ENCODE results near the gene SH3GLB1. TPM values are rescaled to one million over a fixed set of nuclear protein-coding genes. Genes with fewer than 3 reads are reported as not detected.

Gene SH3GLB1
- total and polyA plus RNA-seq, 2 donors (not counting 1 experiment from before 2014, with no cell fraction given), result 13.2 to 57.3 TPM

DNA sequence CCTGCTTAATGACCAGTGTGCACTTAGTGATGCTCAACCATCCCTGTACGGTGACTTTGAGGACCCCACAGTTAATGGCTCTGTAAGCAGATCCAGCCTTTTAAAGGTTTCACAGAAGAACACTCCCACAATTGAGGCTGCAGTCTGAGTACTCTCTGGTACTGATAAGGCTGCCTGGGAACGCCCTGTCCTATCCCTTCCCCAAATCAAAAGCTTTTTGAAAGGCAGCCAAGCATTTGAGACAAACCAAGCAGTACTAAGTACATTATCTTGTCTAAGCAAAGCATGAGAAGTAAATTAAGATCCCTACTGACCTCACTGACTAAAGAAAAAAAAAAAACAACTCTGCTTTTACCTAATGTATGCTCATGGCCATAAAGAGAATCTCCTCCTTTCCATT is 60.7 kb downstream of the SH3GLB1 start:
- POLR2A ChIA-PET, result no interaction called here
- CTCF ChIA-PET, result no interaction called here

DNA sequence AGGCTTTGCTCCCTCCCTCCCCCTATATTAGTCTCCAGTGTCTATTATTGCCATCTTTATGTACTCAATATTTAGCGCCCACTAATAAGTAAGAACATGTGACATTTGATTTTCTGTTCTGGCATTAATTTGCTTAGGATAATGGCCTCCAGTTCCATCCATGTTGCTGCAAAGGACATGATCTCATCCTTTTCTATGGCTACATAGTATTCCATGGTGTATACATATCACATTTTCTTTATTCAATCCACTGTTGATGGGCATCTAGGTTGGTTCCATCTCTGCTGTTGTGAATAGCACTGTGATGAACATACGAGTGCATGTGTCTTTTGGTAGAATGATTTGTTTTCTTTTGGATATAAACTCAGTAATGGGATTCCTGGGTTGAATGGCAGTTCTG is 61.3 kb downstream of the SH3GLB1 start:
- DNase-seq (no peak), ATAC-seq (ENCODE audit: low read depth) (no peak)
- Mint-ChIP-seq H3K27ac (no peak overlapping the region), H3K9me3 (ENCODE audit: insufficient read depth) (no peaks in the 10 kb centered on the region), H3K4me1 (no peaks in the 10 kb centered on the region), H3K27me3 (peaks cover 10% of the 10 kb centered on the region), H3K4me3 (no peak overlapping the region)
- Histone ChIP-seq H3K9me3 (ENCODE audit: control extremely low read depth in 1 of 3, control insufficient read depth in 2 of 3, insufficient read depth in 1 of 3, low read length in 2 of 3) (peaks cover 0 to 6% (median 0%) of the 10 kb centered on the region in 3 donors), H3K27me3 (replicated peaks in 1 of 4; ENCODE audit: control extremely low read depth in 1 of 4, control insufficient read depth in 3 of 4, insufficient read depth in 4 of 4, low read length in 3 of 4) (peaks cover 0 to 8% (median 0%) of the 10 kb centered on the region in 4 experiments), H3K4me3 (ENCODE audit: control extremely low read depth in 1 of 5, extremely low read depth in 1 of 5, insufficient read depth in 1 of 5, low read depth in 2 of 5, low read length in 4 of 5) (no peak overlapping the region), H3K27ac (ENCODE audit: low read length in 2 of 2) (no peak overlapping the region), H4K20me1 (ENCODE audit: control insufficient read depth, insufficient read depth, low read length, poor library complexity, severe bottlenecking) (no peaks in the 10 kb centered on the region), H3K4me2 (replicated peaks; ENCODE audit: low read depth, low read length, poor library complexity, severe bottlenecking) (no peak overlapping the region), H3K9ac (ENCODE audit: low read length) (no peak overlapping the region), H3K36me3 (replicated peaks in 1 of 2; ENCODE audit: control extremely low read depth in 1 of 2, control insufficient read depth in 1 of 2, extremely low read depth in 1 of 2, insufficient read depth in 2 of 2, low read length in 1 of 2) (no peaks in the 10 kb centered on the region), H3K79me2 (ENCODE audit: control insufficient read depth, insufficient read depth, low read length) (no peaks in the 10 kb centered on the region), H3K4me1 (ENCODE audit: control insufficient read depth in 2 of 2, insufficient read depth in 2 of 2, low read length in 2 of 2) (no peaks in the 10 kb centered on the region), H2AFZ (ENCODE audit: insufficient read depth, low read depth, low read length, poor library complexity, severe bottlenecking) (no peak overlapping the region)
- WGBS (ENCODE audit: insufficient coverage), result 100% methylated on average over 1 of the region's 2 CpGs
- TF ChIP-seq, protein P1, sequence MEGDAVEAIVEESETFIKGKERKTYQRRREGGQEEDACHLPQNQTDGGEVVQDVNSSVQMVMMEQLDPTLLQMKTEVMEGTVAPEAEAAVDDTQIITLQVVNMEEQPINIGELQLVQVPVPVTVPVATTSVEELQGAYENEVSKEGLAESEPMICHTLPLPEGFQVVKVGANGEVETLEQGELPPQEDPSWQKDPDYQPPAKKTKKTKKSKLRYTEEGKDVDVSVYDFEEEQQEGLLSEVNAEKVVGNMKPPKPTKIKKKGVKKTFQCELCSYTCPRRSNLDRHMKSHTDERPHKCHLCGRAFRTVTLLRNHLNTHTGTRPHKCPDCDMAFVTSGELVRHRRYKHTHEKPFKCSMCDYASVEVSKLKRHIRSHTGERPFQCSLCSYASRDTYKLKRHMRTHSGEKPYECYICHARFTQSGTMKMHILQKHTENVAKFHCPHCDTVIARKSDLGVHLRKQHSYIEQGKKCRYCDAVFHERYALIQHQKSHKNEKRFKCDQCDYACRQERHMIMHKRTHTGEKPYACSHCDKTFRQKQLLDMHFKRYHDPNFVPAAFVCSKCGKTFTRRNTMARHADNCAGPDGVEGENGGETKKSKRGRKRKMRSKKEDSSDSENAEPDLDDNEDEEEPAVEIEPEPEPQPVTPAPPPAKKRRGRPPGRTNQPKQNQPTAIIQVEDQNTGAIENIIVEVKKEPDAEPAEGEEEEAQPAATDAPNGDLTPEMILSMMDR (IDR thresholded peaks at IDR 0.05), result no peak
- TF ChIP-seq EZH2 (IDR thresholded peaks at IDR 0.05; ENCODE audit: borderline replicate concordance, insufficient read depth, low read depth, low read length, poor library complexity, severe bottlenecking), result no peak
- POLR2A ChIA-PET, result no interaction called here
- CTCF ChIA-PET, result no interaction called here
- intact Hi-C loops (cut with micrococcal nuclease), result no loop called here

More for the DNA sequence above, 60.7 kb downstream of the SH3GLB1 start:
- Mint-ChIP-seq H3K27me3 (peaks cover 10% of the 10 kb centered on the region), H3K9me3 (ENCODE audit: insufficient read depth) (no peaks in the 10 kb centered on the region), H3K4me3 (no peak overlapping the region), H3K27ac (no peak overlapping the region), H3K4me1 (no peaks in the 10 kb centered on the region)
- H3K4me3 ChIP-seq (ENCODE audit: control extremely low read depth in 1 of 5, extremely low read depth in 1 of 5, insufficient read depth in 1 of 5, low read depth in 2 of 5, low read length in 4 of 5), result no peak overlapping the region
- DNase-seq (no peak), ATAC-seq (ENCODE audit: low read depth) (no peak)
- H3K27ac ChIP-seq (ENCODE audit: low read length in 2 of 2), result no peak overlapping the region
- H4K20me1 ChIP-seq (ENCODE audit: control insufficient read depth, insufficient read depth, low read length, poor library complexity, severe bottlenecking), result no peaks in the 10 kb centered on the region
- no peaks in the 10 kb centered on the region for H3K36me3 ChIP-seq (replicated peaks in 1 of 2; ENCODE audit: control extremely low read depth in 1 of 2, control insufficient read depth in 1 of 2, extremely low read depth in 1 of 2, insufficient read depth in 2 of 2, low read length in 1 of 2)
- H2AFZ ChIP-seq (ENCODE audit: insufficient read depth, low read depth, low read length, poor library complexity, severe bottlenecking), result no peak overlapping the region
- intact Hi-C loops (cut with micrococcal nuclease), result no loop called here
- no peaks in the 10 kb centered on the region for H3K4me1 ChIP-seq (ENCODE audit: control insufficient read depth in 2 of 2, insufficient read depth in 2 of 2, low read length in 2 of 2)
- TF ChIP-seq, protein P1 (IDR thresholded peaks at IDR 0.05), result no peak
- no peak for TF ChIP-seq EZH2 (IDR thresholded peaks at IDR 0.05; ENCODE audit: borderline replicate concordance, insufficient read depth, low read depth, low read length, poor library complexity, severe bottlenecking)
- peaks cover 0 to 8% (median 0%) of the 10 kb centered on the region in 3 donors for H3K9me3 ChIP-seq (ENCODE audit: control extremely low read depth in 1 of 3, control insufficient read depth in 2 of 3, insufficient read depth in 1 of 3, low read length in 2 of 3)
- H3K27me3 ChIP-seq (replicated peaks in 1 of 4; ENCODE audit: control extremely low read depth in 1 of 4, control insufficient read depth in 3 of 4, insufficient read depth in 4 of 4, low read length in 3 of 4), result peaks cover 0 to 8% (median 0%) of the 10 kb centered on the region in 4 experiments
- no peak overlapping the region for H3K9ac ChIP-seq (ENCODE audit: low read length)
- no peak overlapping the region for H3K4me2 ChIP-seq (replicated peaks; ENCODE audit: low read depth, low read length, poor library complexity, severe bottlenecking)
- H3K79me2 ChIP-seq (ENCODE audit: control insufficient read depth, insufficient read depth, low read length), result no peaks in the 10 kb centered on the region
- 90% methylated on average over 2 of the region's 2 CpGs for WGBS (ENCODE audit: insufficient coverage)
